Ectodermal cell (in vitro differentiated cells): ENCODE results near the gene SPATA19.
"Not testable (repeated sequence)": the region's sequence is repeated elsewhere in the genome, so short reads cannot be mapped to it uniquely, and the experiment has no call there.

Experiments used
- H3K27ac ChIP-seq: 2 replicates; pipeline ENCODE4 v1.7.0; 2013; ENCODE audit warnings: mild to moderate bottlenecking, low read depth, low read length; ENCODE audit not compliant: insufficient read depth, poor library complexity, severe bottlenecking
- H3K27me3 ChIP-seq: 2 replicates; pipeline ENCODE4 v1.7.0; 2013; ENCODE audit warnings: mild to moderate bottlenecking, low read length; ENCODE audit not compliant: insufficient read depth, control insufficient read depth, poor library complexity, severe bottlenecking
- H3K36me3 ChIP-seq: one replicate; pipeline ENCODE4 v1.7.0; 2013; ENCODE audit warnings: low read length; ENCODE audit not compliant: control insufficient read depth, insufficient read depth
- H3K4me1 ChIP-seq: one replicate; pipeline ENCODE4 v1.7.0; 2013; ENCODE audit warnings: low read length; ENCODE audit not compliant: control insufficient read depth, insufficient read depth
- H3K4me3 ChIP-seq: 2 replicates; pipeline ENCODE4 v1.7.0; 2013; ENCODE audit warnings: low read depth, low read length, control low read depth; ENCODE audit not compliant: insufficient read depth
- H3K9me3 ChIP-seq: 2 replicates; pipeline ENCODE4 v1.7.0; 2013; ENCODE audit warnings: mild to moderate bottlenecking, low read length, moderate library complexity; ENCODE audit not compliant: control insufficient read depth
- WGBS, 2 experiments: methylation state at CpG; one replicate each; pipeline ENCODE4 v1.1.7; 2013; ENCODE audit warnings: missing lambda C conversion rate in 2 of 2; 5-methylcytosine and 5-hydroxymethylcytosine counted together

SPATA19 gene

GRCh38 chr11:133867456-133867855, 22.1 kb upstream of the SPATA19 start:
- no peaks in the 10 kb centered on the region for H3K4me1 ChIP-seq
- no peak overlapping the region for H3K27ac ChIP-seq
- H3K27me3 ChIP-seq, result no peaks in the 10 kb centered on the region
- H3K4me3 ChIP-seq, result no peak overlapping the region
- H3K36me3 ChIP-seq, result no peaks in the 10 kb centered on the region
- H3K9me3 ChIP-seq, result no peaks in the 10 kb centered on the region

- H3K4me1 ChIP-seq, result no peaks in the 10 kb centered on the region
- no peaks in the 10 kb centered on the region for H3K9me3 ChIP-seq
- H3K27ac ChIP-seq, result no peak overlapping the region
- no peaks in the 10 kb centered on the region for H3K36me3 ChIP-seq
- WGBS, 2 experiments, result 96 to 97% methylated on average over 10 to 11 of the region's 11 CpGs
- no peaks in the 10 kb centered on the region for H3K27me3 ChIP-seq
- no peak overlapping the region for H3K4me3 ChIP-seq
Measured at GRCh38 chr11:133865466-133865865, 20.2 kb upstream of the SPATA19 start.

GRCh38 chr11:133864756-133865155, 19.4 kb upstream of the SPATA19 start:
- Histone ChIP-seq H3K36me3 (no peaks in the 10 kb centered on the region), H3K27me3 (no peaks in the 10 kb centered on the region), H3K9me3 (no peaks in the 10 kb centered on the region), H3K4me1 (no peaks in the 10 kb centered on the region), H3K4me3 (no peak overlapping the region), H3K27ac (no peak overlapping the region)
- 94 to 96% methylated on average over 26 of the region's 26 CpGs for WGBS, 2 experiments

- Histone ChIP-seq H3K9me3 (no peaks in the 10 kb centered on the region), H3K27ac (no peak overlapping the region), H3K36me3 (no peaks in the 10 kb centered on the region), H3K4me1 (no peaks in the 10 kb centered on the region), H3K4me3 (no peak overlapping the region), H3K27me3 (no peaks in the 10 kb centered on the region)
- WGBS, 2 experiments, result 94 to 97% methylated on average over 6 of the region's 6 CpGs
Measured at GRCh38 chr11:133860151-133860550, 14.8 kb upstream of the SPATA19 start.

GRCh38 chr11:133854330-133854960, 9.1 kb upstream of the SPATA19 start:
- H3K9me3 ChIP-seq, H3K27ac ChIP-seq, H3K36me3 ChIP-seq, H3K27me3 ChIP-seq, H3K4me3 ChIP-seq, H3K4me1 ChIP-seq: not testable (repeated sequence)
- WGBS, 2 experiments, result 26 to 28% methylated on average over 13 of the region's 13 CpGs

GRCh38 chr11:133844217-133844616, 1.1 kb downstream of the SPATA19 start:
- H3K4me1 ChIP-seq, result no peaks in the 10 kb centered on the region
- H3K4me3 ChIP-seq, result no peak overlapping the region
- no peaks in the 10 kb centered on the region for H3K36me3 ChIP-seq
- WGBS, 2 experiments, result 92 to 93% methylated on average over 6 of the region's 6 CpGs
- no peaks in the 10 kb centered on the region for H3K27me3 ChIP-seq
- no peak overlapping the region for H3K27ac ChIP-seq
- H3K9me3 ChIP-seq, result peaks cover 3% of the 10 kb centered on the region

GRCh38 chr11:133843454-133843987, 1.8 kb downstream of the SPATA19 start:
- Histone ChIP-seq H3K36me3 (no peaks in the 10 kb centered on the region), H3K4me3 (no peak overlapping the region), H3K9me3 (peaks cover 3% of the 10 kb centered on the region), H3K4me1 (no peaks in the 10 kb centered on the region), H3K27me3 (no peaks in the 10 kb centered on the region), H3K27ac (no peak overlapping the region)
- WGBS, 2 experiments, result 95 to 97% methylated on average over 13 of the region's 13 CpGs

GRCh38 chr11:133842730-133843129, 2.6 kb downstream of the SPATA19 start:
- Histone ChIP-seq H3K27me3 (no peaks in the 10 kb centered on the region), H3K27ac (no peak overlapping the region), H3K4me3 (no peak overlapping the region), H3K36me3 (no peaks in the 10 kb centered on the region), H3K4me1 (no peaks in the 10 kb centered on the region), H3K9me3 (no peaks in the 10 kb centered on the region)
- 70 to 71% methylated on average over 4 to 5 of the region's 5 CpGs for WGBS, 2 experiments

- Histone ChIP-seq H3K9me3 (no peaks in the 10 kb centered on the region), H3K27me3 (no peaks in the 10 kb centered on the region), H3K36me3 (no peaks in the 10 kb centered on the region), H3K4me3 (no peak overlapping the region), H3K27ac (no peak overlapping the region), H3K4me1 (no peaks in the 10 kb centered on the region)
- 92 to 95% methylated on average over 7 of the region's 7 CpGs for WGBS, 2 experiments
Measured at GRCh38 chr11:133842053-133842452, 3.3 kb downstream of the SPATA19 start.

- 86 to 87% methylated on average over 12 of the region's 12 CpGs for WGBS, 2 experiments
- Histone ChIP-seq H3K27ac (no peak overlapping the region), H3K36me3 (no peaks in the 10 kb centered on the region), H3K27me3 (no peaks in the 10 kb centered on the region), H3K4me3 (no peak overlapping the region), H3K9me3 (no peaks in the 10 kb centered on the region), H3K4me1 (no peaks in the 10 kb centered on the region)
Measured at GRCh38 chr11:133841279-133842043, 3.9 kb downstream of the SPATA19 start.
